GM18502 (cell line): Measurements from ENCODE around the gene LTBR.
"Not testable (repeated sequence)": the region's sequence is repeated elsewhere in the genome, so short reads cannot be mapped to it uniquely, and the experiment has no call there.

Experiments
- ATAC-seq: cut with Tn5 transposase; IDR thresholded peaks from one replicate; pipeline ENCODE4 v1.9.1; 2021; ENCODE audit warnings: mild to moderate bottlenecking; ENCODE audit not compliant: unreplicated experiment, poor library complexity

The LTBR gene

GRCh38 chr12:6420364-6420763, 36.4 kb downstream of the LTBR start:
- ATAC-seq, result no peak

GRCh38 chr12:6423267-6424007, 39.5 kb downstream of the LTBR start:
- peak; percentile 55 for ATAC-seq

GRCh38 chr12:6424008-6424347, 40.0 kb downstream of the LTBR start:
- ATAC-seq, result no peak

- ATAC-seq, result no peak
Measured at GRCh38 chr12:6424866-6425265, 40.9 kb downstream of the LTBR start.

GRCh38 chr12:6425590-6426531, 41.9 kb downstream of the LTBR start:
- ATAC-seq, result no peak

GRCh38 chr12:6426882-6427671, 43.1 kb downstream of the LTBR start:
- peak; percentile 59 for ATAC-seq

- ATAC-seq, result not testable (repeated sequence)
Measured at GRCh38 chr12:6427796-6428195, 43.8 kb downstream of the LTBR start.

GRCh38 chr12:6428326-6428725, 44.4 kb downstream of the LTBR start:
- ATAC-seq, result no peak

- ATAC-seq, result no peak
Measured at GRCh38 chr12:6430124-6430989, 46.4 kb downstream of the LTBR start.

GRCh38 chr12:6432991-6433390, 49.0 kb downstream of the LTBR start:
- no peak for ATAC-seq

GRCh38 chr12:6434205-6435140, 50.5 kb downstream of the LTBR start:
- no peak for ATAC-seq

- ATAC-seq, result no peak
Measured at GRCh38 chr12:6435961-6436715, 52.2 kb downstream of the LTBR start.

GRCh38 chr12:6437586-6437985, 53.6 kb downstream of the LTBR start:
- no peak for ATAC-seq

GRCh38 chr12:6438345-6438744, 54.4 kb downstream of the LTBR start:
- no peak for ATAC-seq

GRCh38 chr12:6440391-6440790, 56.4 kb downstream of the LTBR start:
- no peak for ATAC-seq
